GM10266 (cell line): ENCODE data around the gene CRYBG1.
"Not testable (repeated sequence)": the region's sequence is repeated elsewhere in the genome, so short reads cannot be mapped to it uniquely, and the experiment has no call there.

ENCODE experiments used
- DNase-seq: peaks from one replicate; pipeline ENCODE4 v3.0.0; 2012; ENCODE audit errors: extremely low spot score
- TF ChIP-seq, protein P1 (sequence below): IDR thresholded peaks from 2 replicates; pipeline ENCODE4 v1.5.1; 2012; ENCODE audit warnings: mild to moderate bottlenecking, low read depth; ENCODE audit not compliant: control insufficient read depth, insufficient read depth; ENCODE audit errors: missing control alignments

CRYBG1 gene

DNA sequence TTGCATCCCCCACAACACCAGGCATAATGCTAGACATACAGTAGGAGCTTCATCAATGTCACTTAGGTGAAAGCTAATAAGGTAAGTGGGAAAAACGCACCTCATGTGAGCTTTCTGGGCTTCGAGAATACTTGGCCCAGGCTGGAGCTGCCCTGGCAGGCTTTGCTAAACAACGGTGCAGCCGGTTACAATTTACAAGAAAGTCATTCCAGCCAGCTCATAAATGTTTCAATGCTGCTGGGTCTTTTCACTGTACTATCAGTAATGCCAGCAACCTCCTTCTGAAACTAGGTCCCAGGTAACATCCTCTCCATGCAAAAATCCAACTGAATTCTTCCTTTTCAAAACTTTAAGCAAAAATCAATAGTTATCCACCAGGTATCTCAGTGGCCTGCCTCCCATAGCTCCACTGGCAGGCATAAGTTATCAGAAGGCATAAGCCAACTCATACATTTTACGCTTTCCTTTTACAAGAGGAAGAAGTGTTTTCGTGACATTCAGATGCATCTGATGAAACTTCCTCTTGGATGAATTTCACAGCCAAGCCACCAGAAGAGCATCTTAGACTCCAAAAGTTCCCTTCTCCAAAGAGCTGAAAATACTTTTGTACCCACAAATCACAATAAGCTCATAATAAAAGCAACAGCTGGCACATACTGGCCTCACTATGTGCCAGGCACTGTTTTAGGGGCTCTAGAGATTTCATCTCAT is 212.5 kb downstream of the CRYBG1 start:
- DNase-seq, result no peak
- TF ChIP-seq, protein P1, sequence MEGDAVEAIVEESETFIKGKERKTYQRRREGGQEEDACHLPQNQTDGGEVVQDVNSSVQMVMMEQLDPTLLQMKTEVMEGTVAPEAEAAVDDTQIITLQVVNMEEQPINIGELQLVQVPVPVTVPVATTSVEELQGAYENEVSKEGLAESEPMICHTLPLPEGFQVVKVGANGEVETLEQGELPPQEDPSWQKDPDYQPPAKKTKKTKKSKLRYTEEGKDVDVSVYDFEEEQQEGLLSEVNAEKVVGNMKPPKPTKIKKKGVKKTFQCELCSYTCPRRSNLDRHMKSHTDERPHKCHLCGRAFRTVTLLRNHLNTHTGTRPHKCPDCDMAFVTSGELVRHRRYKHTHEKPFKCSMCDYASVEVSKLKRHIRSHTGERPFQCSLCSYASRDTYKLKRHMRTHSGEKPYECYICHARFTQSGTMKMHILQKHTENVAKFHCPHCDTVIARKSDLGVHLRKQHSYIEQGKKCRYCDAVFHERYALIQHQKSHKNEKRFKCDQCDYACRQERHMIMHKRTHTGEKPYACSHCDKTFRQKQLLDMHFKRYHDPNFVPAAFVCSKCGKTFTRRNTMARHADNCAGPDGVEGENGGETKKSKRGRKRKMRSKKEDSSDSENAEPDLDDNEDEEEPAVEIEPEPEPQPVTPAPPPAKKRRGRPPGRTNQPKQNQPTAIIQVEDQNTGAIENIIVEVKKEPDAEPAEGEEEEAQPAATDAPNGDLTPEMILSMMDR, result no peak

DNA sequence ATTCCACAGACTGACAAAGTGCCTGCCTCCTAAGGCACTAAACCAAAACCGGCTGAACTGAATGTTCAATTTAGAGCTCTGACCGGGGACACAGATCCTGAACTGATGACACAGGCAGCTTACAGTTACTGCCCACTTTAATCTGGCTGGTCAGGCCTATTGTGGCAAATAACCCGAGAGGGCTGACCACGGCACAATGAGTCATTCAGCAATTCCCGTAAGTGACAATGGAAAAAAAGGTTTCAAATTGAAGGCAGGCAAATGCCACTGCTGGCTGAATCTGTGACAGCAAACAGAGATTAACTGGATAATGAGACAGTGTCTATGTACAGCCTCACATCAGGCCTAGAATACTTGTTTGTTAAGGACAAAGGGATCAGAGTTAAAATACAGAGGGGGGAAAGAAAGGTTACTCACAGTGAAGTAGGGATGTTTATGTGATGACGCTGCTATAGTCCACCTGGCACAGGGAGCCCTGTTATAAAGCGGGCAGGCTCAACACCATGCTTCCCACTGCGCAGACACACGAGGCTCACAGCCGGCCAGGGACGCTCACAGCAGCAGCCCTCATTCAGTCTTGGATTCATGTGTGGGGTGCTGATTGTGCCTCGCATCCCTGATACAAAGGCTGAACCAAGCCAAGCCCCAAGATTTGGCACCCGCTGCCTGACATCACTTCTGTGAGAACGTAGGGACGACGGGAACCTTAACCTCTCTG is 214.4 kb downstream of the CRYBG1 start:
- TF ChIP-seq, protein P1, result no peak
- DNase-seq, result no peak

DNA sequence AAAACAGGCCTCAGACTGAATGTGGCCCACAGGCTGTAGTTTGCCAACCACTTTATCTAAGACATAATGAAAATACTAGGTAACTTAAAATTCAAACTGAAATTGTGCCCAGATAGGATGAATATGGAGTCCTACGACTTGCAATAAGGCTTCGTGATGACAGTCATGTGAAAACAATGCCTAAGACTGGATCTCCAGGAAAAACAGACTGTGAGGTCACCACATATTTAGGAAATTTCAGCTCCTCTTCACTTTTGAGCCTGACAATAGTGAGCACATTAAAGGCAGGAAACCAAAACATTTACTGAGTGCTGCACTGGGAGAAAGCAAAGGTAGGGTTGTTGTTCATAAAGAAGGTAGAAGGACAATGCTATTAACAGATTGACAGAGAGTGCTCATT is 218.8 kb downstream of the CRYBG1 start:
- TF ChIP-seq, protein P1, result no peak
- DNase-seq, result no peak

DNA sequence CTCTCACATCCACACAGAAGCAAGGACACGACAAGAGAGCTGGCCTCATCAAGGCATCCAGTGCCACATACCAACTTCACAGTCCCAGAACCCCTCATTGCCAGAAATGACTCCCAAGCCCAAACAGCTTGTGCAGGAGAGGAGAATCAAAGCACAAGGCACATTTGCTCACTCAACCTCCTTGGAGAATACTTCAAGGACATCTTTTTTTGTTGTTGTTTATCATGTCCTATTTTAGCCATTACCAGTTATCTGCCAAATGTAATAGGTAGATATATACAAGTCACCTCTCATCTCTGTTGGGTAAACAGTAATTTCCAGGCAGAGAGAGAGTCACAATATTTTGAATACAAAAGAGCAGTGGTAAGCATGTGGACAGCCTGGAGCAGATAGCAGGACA is 221.0 kb downstream of the CRYBG1 start:
- TF ChIP-seq, protein P1, result no peak

DNA sequence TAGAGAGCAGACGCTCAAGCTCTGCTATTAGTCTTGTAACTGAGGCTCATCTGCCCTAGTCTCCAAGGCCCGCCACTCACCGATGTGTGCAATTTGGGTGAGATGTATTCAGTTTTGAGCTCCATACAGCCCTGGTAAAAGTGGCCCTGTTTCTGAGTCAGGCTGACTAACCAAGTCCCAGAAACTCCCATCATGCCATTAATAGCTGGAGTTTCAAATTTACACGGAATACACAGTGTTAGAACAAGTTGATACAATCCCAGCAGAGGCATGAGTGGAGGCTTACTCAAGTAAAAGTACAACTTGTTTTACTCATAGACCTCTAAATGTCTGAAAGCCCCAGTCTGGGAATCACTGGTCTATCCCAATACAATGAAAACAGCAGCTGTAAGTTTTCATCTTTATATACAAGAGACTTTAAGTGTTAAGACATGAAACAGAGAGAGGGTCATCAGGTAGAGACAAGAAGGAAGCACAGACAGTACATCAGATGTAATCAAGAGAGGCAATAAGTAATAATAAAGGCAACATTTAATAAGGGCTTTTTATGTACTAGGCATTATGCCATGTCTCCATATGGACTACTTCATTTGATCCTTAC is 226.4 kb downstream of the CRYBG1 start:
- TF ChIP-seq, protein P1, result no peak
- DNase-seq, result no peak

More for the DNA sequence above, 221.0 kb downstream of the CRYBG1 start:
- no peak for DNase-seq

DNA sequence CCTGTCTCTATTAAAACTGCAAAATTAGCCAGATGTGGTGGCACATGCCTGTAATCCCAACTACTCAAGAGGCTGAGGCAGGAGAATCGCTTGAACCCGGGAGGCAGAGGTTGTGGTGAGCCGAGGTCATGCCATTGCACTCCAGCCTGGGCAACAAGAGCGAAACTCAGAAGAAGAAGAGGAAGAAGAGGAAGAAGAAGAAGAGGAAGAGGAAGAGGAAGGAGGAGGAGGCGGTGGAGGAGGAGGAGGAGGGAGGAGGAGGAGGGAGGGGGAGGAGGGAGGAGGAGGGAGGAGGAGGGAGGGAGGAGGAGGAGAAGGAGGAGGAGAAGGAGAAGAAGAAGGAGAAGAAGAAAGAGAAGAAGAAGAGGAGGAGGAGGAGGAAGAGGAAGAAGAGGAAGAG is 228.4 kb downstream of the CRYBG1 start:
- DNase-seq, result not testable (repeated sequence)

DNA sequence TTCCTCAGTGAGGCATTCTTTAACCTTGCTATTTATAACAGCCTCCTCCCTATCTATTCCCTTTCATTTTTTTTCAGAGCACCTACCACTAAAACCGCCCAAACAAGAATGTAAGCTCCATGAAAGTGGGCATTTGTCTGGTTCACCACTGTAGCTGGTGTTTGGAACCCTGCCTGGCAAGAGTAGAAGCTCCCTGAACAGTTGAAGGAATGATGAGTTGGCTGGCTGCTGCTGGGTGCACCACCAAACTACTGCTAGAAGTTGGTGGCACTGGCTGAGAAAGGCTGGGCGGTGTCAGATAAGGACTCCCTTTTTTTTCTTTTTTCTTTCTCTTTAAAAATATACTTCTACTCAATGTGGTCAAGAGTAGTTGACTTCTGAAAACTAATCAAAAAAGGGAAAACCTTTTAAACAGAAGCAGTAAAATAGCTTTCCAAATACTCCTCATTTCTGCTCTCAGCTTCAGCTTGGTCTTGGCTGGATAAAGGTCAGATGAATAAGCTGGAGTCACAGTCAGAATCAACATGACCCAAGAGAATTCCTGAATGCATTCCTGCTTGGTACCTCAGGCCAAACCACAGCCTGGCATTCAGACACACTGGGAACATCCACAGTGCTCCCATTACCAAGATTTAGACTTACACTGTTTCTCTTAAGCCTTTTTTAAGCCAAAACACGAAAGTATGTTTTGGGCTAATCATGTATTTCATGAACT is 230.8 kb downstream of the CRYBG1 start:
- TF ChIP-seq, protein P1, result no peak
- DNase-seq, result no peak
